ENCODE data around the gene PPP3R1. TPM values are rescaled to one million over a fixed set of nuclear protein-coding genes. Genes with fewer than 3 reads are reported as not detected.

Gene PPP3R1
- total and polyA plus RNA-seq, 2 of the 8 experiments (the other 6 are each of a cell fraction or from before 2014, with no cell fraction given): 9.3 to 85.1 TPM

- TF ChIP-seq CTCF (IDR thresholded peaks at IDR 0.05; ENCODE audit: control extremely low read depth in 1 of 3, insufficient read depth in 1 of 3, low read depth in 1 of 3, low read length in 3 of 3): peak; percentile 43 to 68 (median 62); a peak in 3 of 4 replicates
- no peak for TF ChIP-seq ATF3 (IDR thresholded peaks at IDR 0.05; ENCODE audit: insufficient read depth, low read depth, low read length)
- TF ChIP-seq CHD7 (IDR thresholded peaks at IDR 0.05; ENCODE audit: insufficient replicate concordance, low read length): no peak
- no peak for TF ChIP-seq SRF (IDR thresholded peaks at IDR 0.05; ENCODE audit: low read depth, low read length)
- 0 out of 2 replicates have a peak, but pooled peaks have one; percentile 37 for TF ChIP-seq TBP (IDR thresholded peaks at IDR 0.05; ENCODE audit: low read depth, low read length)
- no peak for TF ChIP-seq GTF2F1 (IDR thresholded peaks at IDR 0.05; ENCODE audit: borderline replicate concordance, low read depth, low read length)
- no peak for TF ChIP-seq YY1 (IDR thresholded peaks at IDR 0.05; ENCODE audit: low read depth, low read length)
These were observed 1.0 kb downstream of the PPP3R1 start (continued) for GRCh38 chr2:68251187-68251854.

Measured in H1 (cell line).